Fibroblast of villous mesenchyme (primary cell): ENCODE data around the gene MACROD2. TPM values are rescaled to one million over a fixed set of nuclear protein-coding genes. Genes with fewer than 3 reads are reported as not detected.

ENCODE experiments used
- DNase-seq: peaks from one replicate; pipeline ENCODE4 v3.0.0-alpha.2; 2010; ENCODE audit warnings: low read depth
- H3K4me3 ChIP-seq: 2 replicates; pipeline ENCODE4 v1.5.1; 2011; ENCODE audit warnings: low read depth, mild to moderate bottlenecking, low read length
- total RNA-seq: library from RNA; depleted of rRNA; stranded (reverse); fragments of >200 nt; gene quantifications from 2 replicates; pipeline ENCODE4 v1.2.3, GENCODE V29; 2012
- TF ChIP-seq, protein P1 (sequence below): IDR thresholded peaks from 2 replicates; pipeline ENCODE4 v1.5.1; 2012; ENCODE audit warnings: low read depth, mild to moderate bottlenecking, low read length; ENCODE audit not compliant: insufficient read depth

MACROD2 gene
- total RNA-seq, 1 donor = 1.7 TPM

DNA sequence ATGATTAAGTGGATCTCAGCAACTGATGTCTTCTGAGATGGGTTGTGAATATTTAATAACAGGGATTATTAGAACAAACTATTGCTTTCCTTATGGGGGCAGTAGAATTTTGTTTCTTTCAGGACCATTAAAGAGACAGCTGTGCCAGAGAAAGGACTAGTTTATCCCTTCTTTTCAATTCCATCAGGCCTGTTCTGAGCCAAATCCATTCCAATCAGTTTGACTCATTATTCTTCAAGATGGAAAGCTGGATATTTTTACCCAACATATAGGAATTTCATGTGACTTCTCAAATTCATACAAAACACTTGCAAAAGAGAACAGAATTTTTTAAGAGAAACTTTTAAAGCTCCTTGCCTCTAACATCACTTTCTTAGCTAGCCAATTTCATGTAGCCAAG, 1064.1 kb downstream of the MACROD2 start:
- TF ChIP-seq, protein P1, sequence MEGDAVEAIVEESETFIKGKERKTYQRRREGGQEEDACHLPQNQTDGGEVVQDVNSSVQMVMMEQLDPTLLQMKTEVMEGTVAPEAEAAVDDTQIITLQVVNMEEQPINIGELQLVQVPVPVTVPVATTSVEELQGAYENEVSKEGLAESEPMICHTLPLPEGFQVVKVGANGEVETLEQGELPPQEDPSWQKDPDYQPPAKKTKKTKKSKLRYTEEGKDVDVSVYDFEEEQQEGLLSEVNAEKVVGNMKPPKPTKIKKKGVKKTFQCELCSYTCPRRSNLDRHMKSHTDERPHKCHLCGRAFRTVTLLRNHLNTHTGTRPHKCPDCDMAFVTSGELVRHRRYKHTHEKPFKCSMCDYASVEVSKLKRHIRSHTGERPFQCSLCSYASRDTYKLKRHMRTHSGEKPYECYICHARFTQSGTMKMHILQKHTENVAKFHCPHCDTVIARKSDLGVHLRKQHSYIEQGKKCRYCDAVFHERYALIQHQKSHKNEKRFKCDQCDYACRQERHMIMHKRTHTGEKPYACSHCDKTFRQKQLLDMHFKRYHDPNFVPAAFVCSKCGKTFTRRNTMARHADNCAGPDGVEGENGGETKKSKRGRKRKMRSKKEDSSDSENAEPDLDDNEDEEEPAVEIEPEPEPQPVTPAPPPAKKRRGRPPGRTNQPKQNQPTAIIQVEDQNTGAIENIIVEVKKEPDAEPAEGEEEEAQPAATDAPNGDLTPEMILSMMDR = no peak
- no peak overlapping the region for H3K4me3 ChIP-seq
- no peak for DNase-seq

DNA sequence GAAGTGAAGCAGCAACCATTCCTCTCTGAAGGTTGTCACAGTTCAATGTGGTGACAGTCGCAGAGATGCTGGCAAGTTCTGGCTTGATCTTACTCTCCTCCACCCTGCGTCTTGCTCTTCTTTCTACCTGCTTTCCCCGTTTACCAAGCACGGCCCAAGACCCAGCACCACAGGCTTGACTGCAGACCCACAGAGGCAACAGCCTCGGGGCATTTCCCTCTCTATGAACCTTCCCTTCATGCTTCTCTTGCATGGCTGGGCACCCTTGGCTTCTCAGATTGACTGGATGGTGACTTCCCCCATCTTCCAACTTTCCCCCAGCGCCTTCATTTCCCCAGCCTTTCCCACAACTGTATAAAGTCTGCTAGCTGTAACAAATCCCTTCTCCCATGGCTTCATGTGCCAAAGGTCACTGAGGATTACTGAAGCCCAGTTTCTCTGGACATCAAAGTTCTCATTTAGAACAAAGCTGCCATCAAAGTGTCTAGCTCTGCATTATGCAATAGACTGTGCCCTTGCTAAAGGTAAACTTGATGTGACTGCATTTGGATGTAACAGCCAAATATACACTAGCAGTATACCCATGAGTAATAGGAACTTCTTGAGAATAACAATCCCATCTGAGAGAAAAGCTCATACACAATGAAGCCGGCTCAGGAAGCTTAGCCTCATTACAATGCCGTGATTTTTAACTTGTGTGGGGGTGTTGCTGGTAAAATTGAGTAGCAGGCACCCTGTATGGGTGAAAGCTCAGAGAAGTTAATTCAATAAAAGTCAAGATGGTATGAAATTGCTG, 1065.1 kb downstream of the MACROD2 start:
- TF ChIP-seq, protein P1 = no peak
- no peak overlapping the region for H3K4me3 ChIP-seq
- DNase-seq = no peak

DNA sequence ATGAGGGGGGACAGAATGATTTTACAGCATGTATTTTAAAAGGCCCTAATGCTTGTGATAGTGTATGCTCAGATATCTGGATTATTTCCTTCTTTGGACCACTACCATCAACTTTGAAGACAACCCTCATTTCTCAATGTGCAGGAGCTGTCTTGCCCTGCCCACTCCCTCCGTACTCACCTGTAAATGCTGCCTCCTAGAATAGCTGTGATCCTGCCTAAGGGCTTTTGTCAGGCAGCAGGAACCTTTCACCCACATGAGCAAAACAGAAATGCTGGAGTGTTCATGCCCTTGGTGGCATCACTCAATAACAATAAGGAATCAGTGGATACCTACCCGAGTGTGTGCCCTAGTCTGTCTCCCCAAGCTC, 1065.7 kb downstream of the MACROD2 start:
- TF ChIP-seq, protein P1 = no peak
- no peak overlapping the region for H3K4me3 ChIP-seq

DNA sequence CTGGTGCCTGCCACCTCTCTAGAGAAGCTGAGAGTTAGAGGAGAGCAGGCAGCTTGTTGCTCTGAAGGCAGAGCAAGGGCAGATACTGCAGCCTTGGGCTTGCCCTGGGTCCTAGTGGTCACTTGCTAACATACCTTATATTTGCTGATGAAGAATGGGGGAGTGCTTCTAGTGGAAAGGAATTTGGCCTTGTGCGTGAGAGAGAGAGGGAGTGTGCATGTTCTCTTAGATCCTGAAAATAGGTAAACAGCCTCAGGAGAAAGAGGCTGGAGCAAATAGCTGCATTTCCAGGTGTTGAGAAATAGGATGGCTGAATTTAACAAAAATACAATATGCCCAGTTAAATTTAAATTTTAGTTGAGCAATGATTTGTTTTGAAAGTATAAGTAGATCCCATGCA, 1066.6 kb downstream of the MACROD2 start:
- no peak for DNase-seq
- no peak overlapping the region for H3K4me3 ChIP-seq
- TF ChIP-seq, protein P1 = no peak

More for the DNA sequence above, 1065.7 kb downstream of the MACROD2 start:
- DNase-seq = no peak

DNA sequence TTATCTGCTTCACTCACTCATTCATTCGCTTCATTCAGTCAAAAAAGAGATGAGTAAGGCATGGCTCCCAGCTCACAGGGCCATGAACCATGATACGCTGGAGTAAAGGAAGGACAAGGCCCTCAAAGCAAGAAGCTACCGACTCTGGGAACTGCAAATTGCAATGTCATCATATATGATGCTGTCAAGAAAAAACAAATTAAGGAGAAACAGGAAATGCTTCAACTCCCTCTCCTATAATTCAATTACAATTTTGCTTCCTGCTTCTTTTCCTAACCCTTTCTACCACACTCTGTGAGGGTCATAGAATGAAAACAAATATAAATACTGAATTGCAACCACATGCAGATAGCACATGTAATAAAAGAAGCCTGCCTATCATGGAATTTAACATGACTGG, 1067.8 kb downstream of the MACROD2 start:
- TF ChIP-seq, protein P1 = no peak
- no peak overlapping the region for H3K4me3 ChIP-seq
- DNase-seq = no peak

DNA sequence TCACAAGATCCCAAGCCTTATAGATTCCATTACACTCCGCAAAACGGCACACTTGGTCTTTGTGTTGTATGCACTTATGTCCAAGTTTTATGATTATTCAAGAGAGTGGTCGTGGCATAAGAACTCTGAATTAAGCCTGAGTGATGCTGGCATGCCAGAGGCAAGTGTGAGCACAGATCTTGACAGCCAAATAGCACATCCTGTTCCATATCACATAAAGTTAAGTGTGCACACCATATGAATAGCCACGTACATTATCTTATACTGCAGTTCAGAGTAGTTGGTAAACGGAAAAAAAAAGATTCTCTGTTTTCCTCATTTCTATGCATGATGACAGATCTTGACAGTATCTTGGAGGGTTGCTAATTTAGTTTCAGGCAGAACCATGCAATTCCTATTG, 1069.4 kb downstream of the MACROD2 start:
- H3K4me3 ChIP-seq = no peak overlapping the region
- TF ChIP-seq, protein P1 = no peak
- no peak for DNase-seq

DNA sequence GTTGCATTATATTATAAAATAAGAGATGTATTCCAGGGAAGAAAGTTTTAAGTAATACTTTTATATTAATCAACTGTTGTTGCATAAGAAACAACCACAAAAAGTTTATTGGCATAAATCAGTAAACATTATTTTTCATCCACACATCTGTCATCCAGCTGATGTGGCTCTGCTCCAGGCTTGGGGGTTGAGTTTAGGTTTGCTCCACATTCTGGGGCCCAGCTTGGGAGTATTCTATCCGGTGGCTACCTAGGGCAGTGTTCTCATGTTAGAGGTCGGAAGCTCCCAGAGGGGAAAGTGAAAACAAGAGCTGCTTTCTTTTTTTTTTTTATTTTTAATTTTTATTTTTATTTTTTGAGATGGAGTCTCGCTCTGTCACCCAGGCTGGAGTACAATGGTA, 1070.5 kb downstream of the MACROD2 start:
- no peak overlapping the region for H3K4me3 ChIP-seq
- DNase-seq = no peak
- TF ChIP-seq, protein P1 = no peak
